ENCODE data around the gene ATP1A3.

The ATP1A3 gene

DNA sequence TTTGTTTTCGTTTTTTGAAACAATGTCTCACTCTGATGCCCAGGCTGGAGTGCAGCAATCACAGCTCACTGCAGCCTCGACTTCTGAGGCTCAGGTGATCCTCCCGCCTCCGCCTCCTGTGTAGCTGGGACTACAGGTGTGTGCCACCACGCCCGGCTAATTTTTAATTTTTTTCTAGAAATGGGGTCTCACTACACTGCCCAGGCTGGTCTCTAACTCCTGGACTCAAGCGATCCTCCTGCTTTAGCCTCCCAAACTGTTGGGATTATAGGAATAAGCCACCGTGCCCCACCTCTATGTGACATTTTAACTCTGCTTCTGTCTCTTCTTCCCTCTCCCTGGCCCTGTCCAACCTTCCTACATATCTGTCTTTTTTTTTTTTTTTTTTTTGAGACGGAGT lies 5.1 kb downstream of the ATP1A3 start:
- DNase-seq: no peak

DNA sequence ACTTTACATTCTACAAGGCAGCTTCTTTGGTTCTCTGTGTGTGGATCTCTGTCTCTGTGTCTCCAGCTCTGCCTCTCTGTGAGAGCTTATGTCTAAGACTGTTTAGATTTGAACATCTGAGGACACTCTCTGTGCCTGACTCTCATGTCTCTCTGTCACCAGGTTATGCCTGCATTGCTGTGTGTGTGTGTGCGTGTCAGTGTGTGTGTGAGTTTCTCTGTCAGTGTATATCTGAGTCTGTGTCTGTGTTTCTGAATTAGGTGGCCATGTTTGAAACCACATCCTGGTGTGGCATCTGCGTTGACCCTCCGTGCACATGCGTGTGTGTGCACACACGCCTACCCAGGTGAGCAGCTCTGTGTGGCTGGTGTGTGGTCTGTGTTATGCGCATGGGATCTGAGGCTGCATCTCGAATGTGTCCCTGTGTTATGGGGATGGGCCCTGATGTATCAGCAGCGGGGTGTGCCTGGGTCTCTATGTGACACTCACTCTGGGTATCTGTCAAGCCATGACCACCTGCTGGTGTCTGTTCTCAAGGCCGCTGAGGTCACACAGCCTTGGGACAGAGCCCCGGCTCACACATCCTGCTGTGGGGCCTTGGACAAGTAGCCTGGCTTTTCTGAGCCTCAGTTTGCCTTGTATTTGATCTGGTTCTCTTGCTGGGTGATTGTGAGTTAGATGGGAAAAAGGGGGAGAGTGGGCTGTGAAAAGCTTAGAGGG lies 6.7 kb downstream of the ATP1A3 start:
- DNase-seq: no peak

DNA sequence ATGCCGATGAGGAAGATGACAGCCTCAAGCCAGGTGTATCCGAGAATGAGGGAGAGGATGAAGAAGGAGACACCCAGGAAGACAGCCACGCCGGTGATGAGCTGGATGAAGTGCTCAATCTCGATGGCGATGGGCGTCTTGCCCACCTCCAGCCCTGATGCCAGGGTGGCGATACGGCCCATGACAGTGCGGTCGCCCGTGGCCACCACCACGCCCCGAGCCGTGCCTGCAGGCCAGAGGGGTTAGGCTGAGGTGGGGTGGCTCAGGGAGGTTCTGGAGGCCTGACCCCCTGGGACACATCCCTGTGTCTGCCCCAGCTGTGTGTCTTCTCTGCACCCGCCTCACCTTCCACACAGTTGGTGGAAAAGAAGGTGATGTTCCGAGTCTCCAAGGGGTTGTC lies 9.1 kb downstream of the ATP1A3 start:
- DNase-seq: no peak

DNA sequence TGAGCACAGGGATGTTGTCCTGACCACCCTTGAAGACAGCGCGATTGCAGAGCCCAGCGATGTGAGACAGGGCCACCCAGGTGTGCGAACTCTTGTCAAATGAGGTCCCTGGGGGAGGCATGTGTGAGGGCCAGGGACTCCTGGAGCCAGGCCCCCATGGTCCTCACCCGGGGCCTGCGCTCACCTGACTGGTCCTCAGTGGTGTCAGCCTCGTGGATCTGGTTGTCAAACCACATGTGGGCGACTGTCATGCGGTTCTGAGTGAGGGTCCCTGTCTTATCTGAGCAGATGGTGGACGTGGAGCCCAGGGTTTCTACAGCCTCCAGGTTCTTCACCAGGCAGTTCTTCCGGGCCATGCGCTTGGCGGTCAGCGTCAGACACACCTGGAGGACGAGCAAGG lies 12.3 kb downstream of the ATP1A3 start:
- DNase-seq: no peak

DNA sequence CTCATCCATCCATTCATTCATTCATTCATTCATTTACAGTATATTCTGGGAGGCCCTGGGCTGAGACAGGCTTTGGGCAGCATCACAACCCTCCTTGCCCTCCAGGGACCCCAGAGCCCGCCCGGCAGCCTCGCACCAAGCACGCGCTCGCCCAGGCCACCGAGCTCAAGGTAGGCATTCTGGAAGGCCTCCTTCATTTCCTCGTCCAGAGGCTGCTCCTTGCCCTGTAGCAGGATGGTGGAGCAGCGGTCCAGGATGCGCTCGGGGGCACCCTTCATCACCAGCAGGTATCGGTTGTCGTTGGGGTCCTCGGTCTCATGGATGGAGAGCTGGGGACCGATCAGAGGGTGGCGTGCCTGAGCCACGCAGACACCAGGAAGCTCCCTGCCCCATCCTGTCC lies 15.6 kb downstream of the ATP1A3 start:
- no peak for DNase-seq

DNA sequence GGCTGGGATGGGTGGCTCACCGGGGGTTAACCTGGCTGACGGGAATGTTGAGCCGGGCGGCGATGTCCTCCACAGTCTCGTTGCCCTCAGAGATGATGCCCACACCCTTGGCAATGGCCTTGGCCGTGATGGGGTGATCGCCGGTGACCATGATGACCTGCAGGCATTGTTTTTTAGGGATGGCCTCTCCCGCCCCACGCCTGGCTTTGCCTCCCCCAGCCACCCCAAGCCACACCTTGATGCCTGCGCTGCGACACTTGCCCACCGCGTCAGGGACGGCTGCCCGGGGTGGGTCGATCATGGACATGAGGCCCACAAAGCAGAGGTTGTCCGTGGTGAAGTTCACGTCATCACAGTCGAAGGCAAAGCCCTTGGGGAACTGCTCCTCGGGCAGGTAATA lies 16.1 kb downstream of the ATP1A3 start:
- no peak for DNase-seq

DNA sequence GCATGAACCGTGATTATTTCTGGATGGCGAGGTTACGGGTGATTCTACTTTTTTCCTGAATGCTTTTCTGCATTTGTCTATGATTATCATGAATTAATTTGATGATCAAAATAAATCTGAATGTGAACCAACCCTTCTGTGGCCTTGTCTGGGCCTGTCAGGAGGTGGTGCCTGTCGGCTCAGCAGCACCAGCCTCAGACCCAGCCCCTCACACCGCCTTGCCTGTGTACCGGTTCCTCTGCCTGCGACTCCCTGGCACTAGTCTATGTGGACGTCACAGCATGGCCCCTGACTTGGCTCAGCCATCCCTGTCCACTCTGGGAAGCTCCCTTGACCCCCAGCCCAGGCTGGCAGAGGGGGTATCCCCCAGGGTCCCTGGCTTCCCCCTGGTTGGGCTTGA lies 19.4 kb downstream of the ATP1A3 start:
- no peak for DNase-seq

DNA sequence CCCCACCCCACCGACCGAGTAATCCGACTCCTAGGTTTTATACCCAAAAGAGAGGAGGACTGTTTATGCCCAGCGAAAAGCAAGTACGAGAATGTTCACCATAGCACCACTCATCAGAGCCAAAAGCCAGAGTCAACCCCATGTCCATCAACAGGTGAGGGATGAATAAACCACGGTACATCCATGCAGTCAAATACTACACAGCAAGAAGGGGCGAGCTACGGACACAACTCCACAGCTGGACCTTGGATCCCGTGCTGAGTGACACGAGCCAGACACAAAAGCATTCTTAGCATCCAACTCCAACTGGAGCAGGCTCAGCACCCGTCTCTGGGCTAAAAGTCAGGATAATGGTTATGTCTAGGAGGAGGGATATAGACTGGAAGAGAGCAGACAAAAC lies 22.7 kb downstream of the ATP1A3 start:
- no peak for DNase-seq

DNA sequence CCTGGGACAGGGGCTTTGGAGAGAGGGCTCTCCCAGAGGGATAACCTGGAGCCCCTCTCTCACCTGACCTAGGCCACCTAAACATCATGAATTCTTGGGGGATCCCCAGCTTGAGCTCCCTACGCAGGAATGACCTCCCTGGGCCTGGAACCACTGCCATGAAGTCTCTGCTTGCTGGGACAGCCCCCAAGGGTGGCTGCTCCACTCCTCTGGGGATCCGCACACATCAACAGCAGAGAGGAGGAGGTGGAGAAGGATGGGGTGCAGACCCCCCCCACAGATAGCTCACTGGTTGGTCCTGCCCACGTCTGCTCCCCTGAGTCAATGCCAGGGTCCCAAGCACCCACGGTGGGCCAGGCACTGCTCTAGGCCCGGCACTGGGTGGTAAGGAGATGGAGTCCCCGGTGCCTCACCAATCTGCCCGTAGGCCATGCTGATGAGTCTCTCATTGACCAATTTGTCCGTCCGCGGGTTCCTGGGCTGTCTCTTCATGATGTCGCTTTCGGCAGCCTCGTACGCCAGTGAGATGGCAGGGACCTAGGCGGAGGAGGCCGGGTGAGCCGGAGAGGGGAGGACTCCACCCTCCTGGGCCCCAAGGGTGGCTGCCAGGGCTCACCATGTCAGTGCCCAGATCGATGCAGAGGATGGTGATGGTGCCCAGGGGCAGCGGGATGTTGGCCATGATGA lies 24.1 kb downstream of the ATP1A3 start:
- DNase-seq: no peak

DNA sequence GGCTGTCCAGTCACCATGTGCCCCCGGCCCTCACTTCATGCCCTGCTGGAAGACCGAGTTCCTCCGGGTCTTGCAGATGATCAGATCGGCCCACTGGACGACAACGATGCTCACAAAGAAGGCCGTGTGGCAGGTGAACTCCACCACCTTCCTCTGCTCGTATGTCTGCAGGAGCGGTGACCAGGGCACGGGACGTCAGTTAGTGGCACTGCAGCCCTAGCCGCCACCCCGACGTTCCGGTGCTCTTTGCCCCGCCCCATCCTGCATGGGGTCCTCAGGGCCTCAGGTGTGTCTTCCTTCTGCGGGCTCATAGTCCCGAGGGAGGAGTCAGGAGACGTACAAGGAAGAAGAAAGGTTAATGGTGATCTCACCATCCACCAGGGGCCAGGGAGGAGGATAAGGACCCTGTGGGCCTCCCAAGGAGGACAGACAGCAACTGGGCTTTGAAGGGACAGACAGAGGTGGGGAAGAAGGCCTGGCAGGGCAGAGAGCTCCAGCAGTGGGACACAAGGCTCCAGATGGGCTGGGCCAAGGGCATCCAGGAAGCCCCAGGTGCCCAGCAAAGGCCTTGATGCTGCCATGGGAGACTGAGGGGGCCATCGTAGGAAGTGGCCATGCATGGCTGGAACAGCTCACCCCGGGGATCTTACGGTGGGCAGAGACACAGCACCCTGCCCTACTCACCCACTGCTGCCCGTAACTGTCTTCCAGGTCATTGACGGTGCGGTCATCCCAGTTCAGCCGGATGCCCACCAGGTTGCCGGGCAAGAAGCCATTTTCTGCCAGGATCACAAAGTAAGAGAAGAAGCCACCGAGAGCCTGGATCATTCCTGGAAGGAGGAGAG lies 25.1 kb downstream of the ATP1A3 start:
- no peak for DNase-seq

DNA sequence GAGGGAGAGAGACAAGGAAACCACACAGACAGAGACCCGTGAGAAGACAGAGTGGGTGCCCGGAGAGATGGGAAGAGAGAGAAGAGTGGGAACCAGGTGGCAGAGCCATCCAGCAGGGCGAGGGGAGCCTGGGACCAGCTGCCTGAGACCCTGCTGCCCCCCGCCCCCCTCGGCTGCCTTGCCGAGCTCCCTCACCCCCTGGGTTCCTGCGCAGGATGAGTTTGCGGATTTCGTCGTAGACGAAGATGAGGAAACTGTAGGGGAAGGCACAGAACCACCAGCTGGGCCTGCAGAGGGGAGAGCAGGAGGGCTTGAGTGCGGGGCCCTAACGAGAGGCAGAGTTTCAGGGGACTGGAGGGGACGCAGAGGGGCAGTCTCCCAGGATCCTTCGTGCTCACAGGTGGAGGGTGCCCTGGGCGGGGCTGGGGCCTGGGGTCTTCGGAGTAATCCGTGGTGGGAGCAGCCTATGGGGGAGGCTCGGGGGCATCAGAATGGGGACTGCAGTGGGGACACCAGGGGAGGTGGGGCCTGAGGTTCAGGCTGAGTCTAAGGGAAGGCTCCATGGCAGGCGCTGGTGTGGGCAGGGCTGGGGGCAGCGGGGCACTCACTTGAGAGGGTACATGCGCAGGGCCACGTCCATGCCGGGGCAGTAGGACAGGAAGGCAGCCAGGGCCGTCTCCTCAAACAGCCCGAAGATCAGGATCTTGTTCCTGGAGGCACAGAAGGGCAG lies 26.8 kb downstream of the ATP1A3 start:
- DNase-seq: no peak

DNA sequence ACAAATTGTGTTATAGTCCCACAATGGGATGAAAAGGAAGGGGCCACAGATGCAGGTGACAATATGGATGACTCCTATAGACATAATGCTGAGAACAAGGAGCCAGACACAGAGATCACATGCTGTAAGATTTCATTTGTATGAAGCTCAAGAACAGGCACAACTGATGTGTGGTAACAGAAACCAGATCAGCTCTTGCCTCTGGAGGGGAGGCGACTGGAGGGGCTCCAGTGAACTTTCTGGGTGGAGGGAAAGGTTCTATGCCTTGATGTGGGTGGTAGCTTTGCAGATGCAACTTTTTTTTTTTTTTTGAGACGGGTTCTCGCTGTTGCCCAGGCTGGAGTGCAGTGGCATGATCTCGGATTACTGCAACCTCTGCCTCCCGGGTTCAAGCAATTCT lies 28.9 kb downstream of the ATP1A3 start:
- no peak for DNase-seq

DNA sequence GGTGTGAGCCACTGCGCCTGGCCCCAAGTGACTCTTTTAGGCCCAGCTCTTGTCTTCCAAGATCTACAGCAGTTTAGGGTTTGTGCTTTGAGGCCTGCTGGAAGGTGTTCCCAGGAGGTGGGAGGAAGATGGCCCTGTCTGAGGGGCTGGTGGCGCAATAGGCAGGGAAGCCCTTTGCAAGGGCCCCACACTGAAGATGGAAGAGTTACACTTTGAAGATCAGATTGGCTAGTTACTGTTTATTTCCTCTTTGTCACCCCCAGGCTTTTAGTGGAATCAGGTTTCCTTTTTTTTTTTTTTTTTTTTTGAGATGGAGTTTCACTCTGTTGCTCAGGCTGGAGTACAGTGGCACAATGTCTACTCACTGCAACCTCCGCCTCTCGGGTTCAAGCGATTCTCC lies 33.1 kb downstream of the ATP1A3 start:
- no peak for DNase-seq

DNA sequence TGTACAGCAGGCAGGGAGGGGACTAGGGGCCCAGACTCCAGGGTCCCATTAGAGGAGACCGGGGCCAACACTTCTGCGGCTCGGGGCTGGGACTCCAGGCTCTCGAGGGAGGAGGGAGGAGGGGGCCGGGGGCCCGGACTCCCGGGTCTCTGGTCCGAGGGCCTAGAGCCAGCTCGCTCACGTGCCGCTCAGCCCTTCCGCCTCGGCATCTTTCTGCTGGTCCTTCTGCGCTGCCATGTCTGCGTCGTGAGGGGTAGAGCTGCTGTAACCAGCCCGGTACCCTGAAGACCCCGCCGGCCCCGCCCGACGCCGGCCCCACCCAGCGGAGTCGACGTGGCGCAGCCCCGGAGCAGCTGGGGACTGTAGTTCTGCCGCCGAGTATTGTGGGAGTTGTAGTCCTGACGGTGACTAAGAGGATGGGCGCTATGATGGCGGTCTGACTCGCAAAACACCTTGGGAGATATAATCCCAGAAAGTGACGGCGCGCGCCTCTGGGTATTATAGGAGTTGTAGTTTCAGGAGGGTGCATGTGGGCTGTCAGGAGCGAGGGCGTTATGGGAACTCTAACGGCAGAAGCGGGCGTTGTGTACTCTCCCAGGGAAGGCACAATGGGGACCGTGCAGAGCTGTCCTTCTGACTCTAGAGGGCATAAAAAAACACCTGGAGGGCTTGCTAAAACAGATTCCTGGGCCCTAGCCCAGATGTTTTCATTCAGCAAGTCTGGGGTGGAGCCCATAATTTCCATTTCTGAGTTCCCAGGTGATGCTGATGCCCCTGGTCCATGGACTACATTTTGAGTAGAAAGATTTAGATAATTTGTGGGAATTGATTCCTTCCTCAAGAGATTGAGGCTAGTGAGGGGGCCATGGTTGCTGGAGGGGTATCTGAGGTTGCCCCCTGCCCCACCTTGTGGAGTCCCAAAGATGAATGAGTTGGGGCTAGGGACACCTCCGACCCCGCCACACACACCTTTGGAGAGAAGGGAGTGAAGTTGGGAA lies 34.7 kb downstream of the ATP1A3 start, which contains the start of gene RABAC1:
Gene RABAC1, minus strand, starts transcription at position 266 of the 998 bp plus-strand sequence. Its CDS starts 29 bp downstream, at position 237.
- DNase-seq: peak; percentile 33 to 94 (median 82)

DNA sequence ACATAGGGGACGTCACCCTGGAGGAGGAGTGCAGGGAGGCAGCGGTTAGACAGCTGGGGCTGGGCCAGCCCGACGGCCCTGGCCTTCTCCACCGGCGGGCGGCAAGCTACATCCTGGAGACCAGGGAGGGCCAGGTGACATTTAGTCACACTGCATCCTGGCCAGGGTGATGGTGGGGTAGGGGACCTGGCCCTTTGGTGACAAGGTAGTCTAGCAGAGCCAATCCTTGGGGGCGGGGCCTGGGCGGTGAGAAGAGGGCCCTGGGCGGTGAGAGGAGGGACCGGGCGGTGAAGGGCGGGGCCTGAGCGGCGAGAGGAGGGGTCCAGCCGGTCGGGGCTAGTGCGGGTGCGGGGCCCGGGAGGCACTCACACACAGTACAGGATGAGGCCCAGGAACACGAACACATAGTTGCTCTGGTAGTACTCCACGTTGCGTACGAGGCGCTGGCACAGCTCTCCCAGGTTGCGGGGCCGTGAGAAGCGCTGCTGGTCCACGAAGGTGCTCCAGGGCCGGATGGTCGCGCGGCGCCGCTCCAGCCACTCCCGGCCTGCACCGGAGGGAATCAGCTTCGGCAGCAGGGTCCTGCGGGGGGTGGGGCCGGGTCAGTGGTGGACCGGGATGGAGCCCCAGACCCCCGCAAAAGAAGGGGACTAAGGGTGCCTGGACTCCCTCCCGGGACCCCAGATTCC lies 35.5 kb downstream of the ATP1A3 start:
- peak in 40 of 56 donors; percentile 5 to 77 (median 37) for DNase-seq

DNA sequence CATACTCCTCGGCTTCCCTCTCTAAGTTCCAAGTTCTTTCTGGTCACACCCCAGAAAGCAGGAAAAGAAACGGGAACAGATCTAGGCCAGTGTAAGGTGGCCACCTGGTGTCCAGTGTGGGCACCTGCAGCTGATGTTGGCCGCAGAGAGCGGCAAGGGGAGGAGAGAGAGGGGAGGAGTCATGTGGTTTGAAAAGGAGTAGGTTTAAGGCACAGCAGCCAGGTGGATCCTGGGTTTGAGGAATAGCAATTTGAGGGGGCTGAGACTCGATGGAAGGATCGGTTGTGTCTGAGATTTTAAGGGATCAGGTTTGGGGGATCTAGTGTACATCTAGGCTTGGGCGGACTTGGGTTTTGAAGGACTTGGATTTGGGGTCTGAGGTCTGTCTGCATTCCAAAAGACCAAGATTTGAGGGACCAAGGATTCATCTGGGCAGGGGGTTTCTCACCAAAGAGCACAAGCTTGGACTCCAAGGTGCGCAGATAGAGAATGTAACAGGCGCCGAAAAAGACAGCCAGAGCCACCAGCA lies 36.1 kb downstream of the ATP1A3 start:
- peak in 34 of 56 donors; percentile 2 to 58 (median 24) for DNase-seq

DNA sequence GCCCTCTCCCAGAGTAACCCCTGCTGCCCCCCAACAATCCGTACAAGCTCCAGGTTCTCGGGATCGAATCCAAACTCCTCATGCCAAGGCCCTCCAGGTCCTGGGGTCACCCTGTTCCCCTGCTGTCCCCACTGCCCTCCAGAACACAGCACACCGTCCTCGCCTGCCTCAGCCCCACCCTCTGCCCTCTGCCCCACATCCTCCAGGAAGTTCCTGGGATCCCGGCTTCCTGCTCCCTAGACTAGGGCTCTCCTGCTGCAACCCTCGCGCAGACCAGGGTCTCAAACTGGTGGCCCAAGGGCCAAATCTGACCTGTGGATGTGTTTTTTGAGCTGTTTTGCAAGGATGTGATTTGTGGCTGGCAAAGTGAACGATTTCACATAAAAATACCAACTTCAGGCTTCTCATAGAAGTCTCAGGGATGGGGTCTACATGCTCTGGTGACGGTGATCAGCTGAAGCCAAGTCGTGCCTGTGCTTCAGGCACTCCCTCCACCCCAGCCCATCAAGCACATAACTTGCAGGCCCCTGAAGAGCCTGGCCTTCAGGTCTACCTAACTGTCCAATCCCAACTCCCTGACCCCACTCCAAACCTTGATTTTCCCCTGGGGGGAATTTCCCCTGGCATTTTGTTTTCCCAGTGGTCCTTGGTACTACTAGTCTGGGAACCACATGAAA lies 36.7 kb downstream of the ATP1A3 start:
- no peak for DNase-seq

DNA sequence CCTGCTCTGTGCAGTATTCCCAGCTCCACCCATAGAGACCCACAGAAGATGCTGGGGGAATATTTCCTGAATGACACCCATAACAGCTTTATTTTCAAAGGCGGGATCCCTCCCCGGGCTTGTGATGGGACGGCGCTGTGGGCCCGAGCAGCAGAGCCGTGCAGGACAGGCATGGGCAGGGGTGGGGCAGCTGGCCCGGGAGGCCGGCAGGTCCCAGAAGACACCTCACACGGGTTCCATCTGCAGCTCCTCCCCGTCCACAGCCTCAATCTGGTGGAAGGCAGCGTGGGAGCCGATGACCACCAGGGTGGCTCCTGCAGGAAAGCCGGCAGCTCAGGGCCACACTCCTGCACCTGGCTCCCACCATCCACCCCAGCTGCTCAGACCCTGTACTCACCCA lies 37.4 kb downstream of the ATP1A3 start:
- no peak for DNase-seq

DNA sequence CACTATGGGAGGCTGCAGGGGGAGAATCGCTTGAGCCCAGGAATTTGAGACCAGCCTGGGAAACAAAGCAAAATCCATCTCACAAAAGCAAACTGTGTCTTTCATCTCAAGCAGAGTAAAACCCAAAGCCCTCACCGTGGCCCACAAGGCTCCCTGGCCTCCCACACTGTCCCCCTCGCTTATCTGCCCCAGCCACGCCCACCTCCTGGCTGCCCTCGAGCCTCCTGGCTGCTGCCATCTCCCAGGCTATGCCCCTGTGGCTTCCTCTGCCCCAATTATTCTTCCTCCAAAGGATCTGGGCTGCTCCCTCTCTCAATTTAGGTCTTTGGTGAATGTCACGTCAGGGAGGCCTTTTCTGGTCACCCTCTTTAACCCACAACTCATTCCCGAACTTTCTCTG lies 38.5 kb downstream of the ATP1A3 start:
- DNase-seq: no peak
